HepG2 (cell line): Measurements from ENCODE around the gene DCUN1D3. TPM values are rescaled to one million over a fixed set of nuclear protein-coding genes. Genes with fewer than 3 reads are reported as not detected.

ENCODE experiments used
- ATAC-seq: fragments of 200-7000 bp; cut with Tn5 transposase; 3 replicates; pipeline ENCODE4 v1.9.1; 2020; ENCODE audit warnings: mild to moderate bottlenecking, moderate library complexity
- BruUV-seq: library from RNA; stranded (reverse); fragments of 400-500 nt; replicated peaks from 2 replicates; lab custom pipeline; 2021; lab: Mats Ljungman, UMichigan
- CTCF ChIA-PET: fragments of 300-600 bp; formaldehyde crosslinking; extraction: SDS; loops from one replicate; lab custom pipeline; 2021; ENCODE audit warnings: low total read pairs, inconsistent platforms, low intra/inter-chr PET ratio; lab: Yijun Ruan, JAX
- POLR2A ChIA-PET: fragments of 350-600 bp; sonication (Branson Sonifier 250); formaldehyde crosslinking; loops from one replicate; lab custom pipeline; 2020; ENCODE audit warnings: antibody characterized with exemption, inconsistent platforms; lab: Yijun Ruan, JAX
- DNase-seq: peaks from one replicate; pipeline ENCODE4 v3.0.0-alpha.2; 2015; ENCODE audit warnings: low spot score
- FAIRE-seq: peaks from 3 replicates; lab custom pipeline; 2011; peaks lifted over from hg19 to GRCh38; lab: Jason Lieb, UNC
- H2AFZ ChIP-seq: one replicate; pipeline ENCODE4 v1.6.1; 2011; ENCODE audit warnings: low read length, inconsistent platforms
- H3K27ac ChIP-seq: fragments of 300-600 bp; 3 replicates; pipeline ENCODE4 v1.8.0; 2011; ENCODE audit warnings: mixed run types, mild to moderate bottlenecking, mixed read lengths, low read length, inconsistent platforms; ENCODE audit not compliant: insufficient read depth; ENCODE audit errors: extremely low read length
- H3K27me3 ChIP-seq, 2 experiments: fragments of 200-600 bp in 1 of 2; 2 replicates in 1 of 2; 3 replicates in 1 of 2; pipeline versions ENCODE4 v1.6.0 to v1.8.0; 2011; ENCODE audit warnings: low read length in 2 of 2, mild to moderate bottlenecking in 2 of 2, moderate library complexity in 2 of 2, inconsistent platforms in 1 of 2; ENCODE audit not compliant: insufficient read depth in 2 of 2, control insufficient read depth in 1 of 2
- H3K36me3 ChIP-seq, 2 experiments: fragments of 200-600 bp in 1 of 2; replicated peaks in 1 of 2; 2 replicates in 1 of 2; 3 replicates in 1 of 2; pipeline versions ENCODE4 v1.5.1 to v1.8.0; 2011; ENCODE audit warnings: low read length in 2 of 2, inconsistent platforms in 1 of 2; ENCODE audit not compliant: insufficient read depth in 2 of 2, control insufficient read depth in 1 of 2
- H3K4me1 ChIP-seq: 2 replicates; pipeline ENCODE4 v1.5.1; 2012; ENCODE audit warnings: low read length, inconsistent platforms; ENCODE audit not compliant: insufficient read depth
- H3K4me2 ChIP-seq: 2 replicates; pipeline ENCODE4 v1.6.0; 2011; ENCODE audit warnings: low read depth, low read length, inconsistent platforms
- H3K4me3 ChIP-seq, 3 experiments: fragments of 200-600 bp in 1 of 3; sonication (generic), shearing (Covaris generic) in 1 of 3; replicated peaks in 1 of 3; 2 replicates each; pipeline ENCODE4 v1.5.1; 2011 to 2016; ENCODE audit warnings: low read length in 3 of 3, inconsistent platforms in 2 of 3, low read depth in 2 of 3, mild to moderate bottlenecking in 2 of 3, control low read depth in 1 of 3, mixed read lengths in 1 of 3; ENCODE audit not compliant: insufficient read depth in 1 of 3
- H3K79me2 ChIP-seq: one replicate; pipeline ENCODE4 v1.6.1; 2011; ENCODE audit warnings: low read length, inconsistent platforms; ENCODE audit not compliant: insufficient read depth
- H3K9ac ChIP-seq: 2 replicates; pipeline ENCODE4 v1.6.0; 2011; ENCODE audit warnings: mild to moderate bottlenecking, low read depth, low read length, inconsistent platforms; ENCODE audit not compliant: insufficient read depth
- H3K9me3 ChIP-seq: 2 replicates; pipeline ENCODE4 v1.5.1; 2012; ENCODE audit warnings: mild to moderate bottlenecking, low read length
- H4K20me1 ChIP-seq: 2 replicates; pipeline ENCODE4 v1.6.0; 2011; ENCODE audit warnings: inconsistent platforms, mild to moderate bottlenecking, low read length, moderate library complexity; ENCODE audit not compliant: insufficient read depth
- MBNL3 ChIP-seq: fragments of 250-450 bp; sonication (Bioruptor Pico); conservative IDR thresholded peaks from 2 replicates; pipeline ENCODE4 v1.8.0; 2022; ENCODE audit warnings: mild to moderate bottlenecking, inconsistent platforms
- REPIN1 ChIP-seq: sonication (generic); formaldehyde crosslinking; IDR thresholded peaks from 2 replicates; pipeline ENCODE4 v1.8.0; 2022; ENCODE audit warnings: missing genetic modification reagents, low read depth, mild to moderate bottlenecking, borderline replicate concordance
- STAT5B ChIP-seq: sonication (generic); formaldehyde crosslinking; IDR thresholded peaks from 2 replicates; pipeline ENCODE4 v1.4.0; 2020; ENCODE audit warnings: missing genetic modification reagents
- WIZ ChIP-seq: sonication (generic); formaldehyde crosslinking; IDR thresholded peaks from 2 replicates; pipeline ENCODE4 v1.5.1; 2020; ENCODE audit warnings: mild to moderate bottlenecking, missing genetic modification reagents
- ZFP37 ChIP-seq: sonication (generic); formaldehyde crosslinking; IDR thresholded peaks from 2 replicates; pipeline ENCODE4 v1.4.0; 2020; ENCODE audit warnings: missing genetic modification reagents, borderline replicate concordance
- ZMYM3 ChIP-seq: sonication (generic); formaldehyde crosslinking; IDR thresholded peaks from 2 replicates; pipeline ENCODE4 v1.5.1; 2020; ENCODE audit warnings: mild to moderate bottlenecking, missing genetic modification reagents
- ZNF432 ChIP-seq: sonication (generic); formaldehyde crosslinking; IDR thresholded peaks from 2 replicates; pipeline ENCODE4 v1.5.0; 2020; ENCODE audit warnings: missing genetic modification reagents, mild to moderate bottlenecking, borderline replicate concordance
- WGBS: methylation state at CpG from one replicate; pipeline ENCODE4 v1.1.6; 2017; ENCODE audit warnings: low lambda C conversion rate; 5-methylcytosine and 5-hydroxymethylcytosine counted together
- in situ Hi-C: cut with HindIII; loops from 2 replicates; pipeline ENCODE4 v1.10.0; 2017; ENCODE audit warnings: low pct_unique_long_range_greater_than_20kb; ENCODE audit not compliant: extremely low pct_ligation_motif_present
- intact Hi-C: fragments of 100-400 bp; cut with micrococcal nuclease; formaldehyde crosslinking; loops from one replicate; pipeline ENCODE4 v1.10.0; 2022; ENCODE audit not compliant: unreplicated experiment
- polyA plus RNA-seq, 8 experiments: library from polyadenylated mRNA; depleted of rRNA in 3 of 8; stranded (reverse) in 7 of 8; unstranded in 1 of 8; fragments of >200 nt; fragmentation: Illumina TruSeq in 4 of 8; extraction: Trizol in 4 of 8; gene quantifications; 2 replicates each; pipeline versions ENCODE4 v1.2.1 to v1.2.3, GENCODE V29; 2011 to 2016; ENCODE audit warnings: low read depth in 4 of 8, missing spikeins in 1 of 8, mixed read lengths in 1 of 8; ENCODE audit not compliant: insufficient read depth in 1 of 8
- total RNA-seq, 5 experiments: library from RNA; depleted of rRNA; stranded (reverse); fragments of >200 nt; fragmentation: Illumina TruSeq; extraction: Trizol; gene quantifications; 2 replicates each; pipeline ENCODE4 v1.2.3, GENCODE V29; 2016; ENCODE audit warnings: low read depth in 1 of 5
- TF ChIP-seq, protein P1 (sequence below): sonication (generic); formaldehyde crosslinking; IDR thresholded peaks from 2 replicates; pipeline ENCODE4 v1.5.0; 2020; ENCODE audit warnings: mild to moderate bottlenecking, missing genetic modification reagents
- TF ChIP-seq, protein P2 (sequence below): sonication (generic); formaldehyde crosslinking; IDR thresholded peaks from 2 replicates; pipeline ENCODE4 v1.4.0; 2020; ENCODE audit warnings: missing genetic modification reagents

Gene DCUN1D3
- total and polyA plus RNA-seq, 2 of the 13 experiments (the other 11 are each of a cell fraction or from before 2014, with no cell fraction given), result 5.0 to 19.3 TPM

DNA sequence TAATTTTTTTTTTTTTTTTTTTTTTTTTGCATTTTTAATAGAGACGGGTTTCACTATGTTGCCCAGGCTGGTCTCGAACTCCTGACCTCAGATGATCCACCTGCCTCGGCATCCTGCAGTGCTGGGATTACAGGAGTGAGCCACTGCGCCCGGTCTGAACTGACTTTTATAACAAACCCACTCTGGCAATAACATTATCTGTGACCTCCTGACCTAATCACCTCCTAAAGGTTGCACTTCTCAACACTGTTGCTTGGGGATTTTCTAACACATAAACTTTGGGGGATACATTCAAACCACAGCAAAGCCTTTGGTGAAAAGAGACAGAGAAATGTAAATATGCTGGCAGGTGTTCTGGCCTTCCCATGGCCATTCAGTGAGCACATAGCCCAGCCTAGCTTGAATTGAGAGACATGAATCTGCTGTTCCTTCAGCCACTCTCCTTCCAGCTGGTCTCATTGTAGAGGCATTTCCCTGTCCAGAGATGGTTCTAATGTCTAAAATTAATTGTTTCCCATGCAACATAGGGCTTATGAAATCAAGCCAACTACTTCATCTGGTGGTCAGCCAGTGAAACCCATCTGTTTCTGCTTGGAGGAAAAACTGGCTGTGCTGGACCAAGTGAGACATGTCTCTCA lies 28.7 kb upstream of the DCUN1D3 start:
- H3K9me3 ChIP-seq, result no peaks in the 10 kb centered on the region
- no peak overlapping the region for H3K27ac ChIP-seq
- ATAC-seq (no peak), DNase-seq (no peak), FAIRE-seq (peak; percentile 56)
- H3K79me2 ChIP-seq, result no peaks in the 10 kb centered on the region
- no peaks in the 10 kb centered on the region for H4K20me1 ChIP-seq
- H3K36me3 ChIP-seq, result peaks cover 0 to 3% of the 10 kb centered on the region in 2 experiments; a peak in 2 of 5 replicates
- no peak overlapping the region for H3K4me3 ChIP-seq
- no peak overlapping the region for H2AFZ ChIP-seq
- peaks cover 22% of the 10 kb centered on the region for H3K4me1 ChIP-seq
- no peak overlapping the region for H3K4me2 ChIP-seq
- BruUV-seq, result no TSS peak
- 88% methylated on average over 5 of the region's 5 CpGs for WGBS
- intact Hi-C loops, result loop anchor here (5.0 kb wide), 2 partner anchors 62 to 77 kb away; no protein-coding TSS in a partner anchor
- in situ Hi-C loops, result no loop called here
- H3K27me3 ChIP-seq, result no peaks in the 10 kb centered on the region
- CTCF ChIA-PET, result no interaction called here
- H3K9ac ChIP-seq, result no peak overlapping the region
- POLR2A ChIA-PET, result no interaction called here
- TF ChIP-seq ZNF432 (CRISPR knock-in tag) (no peak), MBNL3 (no peak), STAT5B (CRISPR knock-in tag) (no peak), ZMYM3 (no peak), REPIN1 (CRISPR knock-in tag) (no peak), WIZ (CRISPR knock-in tag) (no peak), ZFP37 (CRISPR knock-in tag) (no peak)
- TF ChIP-seq, protein P1, sequence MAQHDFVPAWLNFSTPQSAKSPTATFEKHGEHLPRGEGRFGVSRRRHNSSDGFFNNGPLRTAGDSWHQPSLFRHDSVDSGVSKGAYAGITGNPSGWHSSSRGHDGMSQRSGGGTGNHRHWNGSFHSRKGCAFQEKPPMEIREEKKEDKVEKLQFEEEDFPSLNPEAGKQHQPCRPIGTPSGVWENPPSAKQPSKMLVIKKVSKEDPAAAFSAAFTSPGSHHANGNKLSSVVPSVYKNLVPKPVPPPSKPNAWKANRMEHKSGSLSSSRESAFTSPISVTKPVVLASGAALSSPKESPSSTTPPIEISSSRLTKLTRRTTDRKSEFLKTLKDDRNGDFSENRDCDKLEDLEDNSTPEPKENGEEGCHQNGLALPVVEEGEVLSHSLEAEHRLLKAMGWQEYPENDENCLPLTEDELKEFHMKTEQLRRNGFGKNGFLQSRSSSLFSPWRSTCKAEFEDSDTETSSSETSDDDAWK (CRISPR knock-in tag), result no peak
- TF ChIP-seq, protein P2, sequence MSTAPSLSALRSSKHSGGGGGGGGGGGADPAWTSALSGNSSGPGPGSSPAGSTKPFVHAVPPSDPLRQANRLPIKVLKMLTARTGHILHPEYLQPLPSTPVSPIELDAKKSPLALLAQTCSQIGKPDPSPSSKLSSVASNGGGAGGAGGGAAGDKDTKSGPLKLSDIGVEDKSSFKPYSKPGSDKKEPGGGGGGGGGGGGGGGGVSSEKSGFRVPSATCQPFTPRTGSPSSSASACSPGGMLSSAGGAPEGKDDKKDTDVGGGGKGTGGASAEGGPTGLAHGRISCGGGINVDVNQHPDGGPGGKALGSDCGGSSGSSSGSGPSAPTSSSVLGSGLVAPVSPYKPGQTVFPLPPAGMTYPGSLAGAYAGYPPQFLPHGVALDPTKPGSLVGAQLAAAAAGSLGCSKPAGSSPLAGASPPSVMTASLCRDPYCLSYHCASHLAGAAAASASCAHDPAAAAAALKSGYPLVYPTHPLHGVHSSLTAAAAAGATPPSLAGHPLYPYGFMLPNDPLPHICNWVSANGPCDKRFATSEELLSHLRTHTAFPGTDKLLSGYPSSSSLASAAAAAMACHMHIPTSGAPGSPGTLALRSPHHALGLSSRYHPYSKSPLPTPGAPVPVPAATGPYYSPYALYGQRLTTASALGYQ, result no peak
